ENCODE measurements around the gene GALNT4.

GRCh38 chr12:89504560-89505346 lies 19.8 kb downstream of the GALNT4 start:
- TF ChIP-seq CTCF (IDR thresholded peaks at IDR 0.05) (no peak), POLR2A (IDR thresholded peaks at IDR 0.05) (no peak)

Measured in body of pancreas (tissue), 4 donors.